HG03060 (cell line): ENCODE results near the gene ARMC12.

ENCODE experiments used
- ATAC-seq: cut with Tn5 transposase; IDR thresholded peaks from one replicate; pipeline ENCODE4 v1.9.1; 2021; ENCODE audit warnings: low read depth, moderate number of reproducible peaks; ENCODE audit not compliant: unreplicated experiment

ARMC12 gene

GRCh38 chr6:35717449-35718374, 19.1 kb upstream of the ARMC12 start:
- no peak for ATAC-seq

GRCh38 chr6:35718375-35718736, 18.5 kb upstream of the ARMC12 start:
- no peak for ATAC-seq

- no peak for ATAC-seq
Observed at GRCh38 chr6:35718911-35719381, 17.9 kb upstream of the ARMC12 start.

GRCh38 chr6:35719404-35719829, 17.4 kb upstream of the ARMC12 start:
- no peak for ATAC-seq

- no peak for ATAC-seq
Observed at GRCh38 chr6:35719830-35720733, 16.8 kb upstream of the ARMC12 start.

- ATAC-seq = no peak
Observed at GRCh38 chr6:35722121-35722761, 14.6 kb upstream of the ARMC12 start.

GRCh38 chr6:35723587-35723986, 13.2 kb upstream of the ARMC12 start:
- no peak for ATAC-seq

GRCh38 chr6:35724059-35724458, 12.8 kb upstream of the ARMC12 start:
- no peak for ATAC-seq

GRCh38 chr6:35724471-35724870, 12.4 kb upstream of the ARMC12 start:
- no peak for ATAC-seq

- no peak for ATAC-seq
Observed at GRCh38 chr6:35725081-35725708, 11.6 kb upstream of the ARMC12 start.

GRCh38 chr6:35725721-35726438, 11.0 kb upstream of the ARMC12 start:
- ATAC-seq = no peak

GRCh38 chr6:35727231-35727934, 9.4 kb upstream of the ARMC12 start:
- no peak for ATAC-seq

- ATAC-seq = peak; percentile 33
Observed at GRCh38 chr6:35727935-35728682, 8.7 kb upstream of the ARMC12 start.

GRCh38 chr6:35728683-35729678, 7.9 kb upstream of the ARMC12 start:
- ATAC-seq = no peak

GRCh38 chr6:35729722-35730121, 7.1 kb upstream of the ARMC12 start:
- no peak for ATAC-seq

GRCh38 chr6:35730745-35731413, 6.0 kb upstream of the ARMC12 start:
- no peak for ATAC-seq

- no peak for ATAC-seq
Observed at GRCh38 chr6:35731414-35731735, 5.5 kb upstream of the ARMC12 start.
